ENCODE results near the gene SDK1. TPM values are rescaled to one million over a fixed set of nuclear protein-coding genes. Genes with fewer than 3 reads are reported as not detected.

Gene SDK1
- total RNA-seq, 1 donor from 2014 or later = 37.6 TPM

GRCh38 chr7:4245866-4246470 lies 944.9 kb downstream of the SDK1 start:
- Mint-ChIP-seq H3K36me3 (ENCODE audit: insufficient read depth) (peaks cover 23% of the 10 kb centered on the region), H3K4me1 (ENCODE audit: low read depth) (no peaks in the 10 kb centered on the region), H3K4me3 (ENCODE audit: low read depth) (no peak overlapping the region), H3K9me3 (ENCODE audit: low read depth) (no peaks in the 10 kb centered on the region), H3K27me3 (no peaks in the 10 kb centered on the region), H3K27ac (no peak overlapping the region)
- no peak for DNase-seq (ENCODE audit: low spot score, unreplicated experiment)
- no peak for TF ChIP-seq CTCF (IDR thresholded peaks at IDR 0.05; ENCODE audit: unreplicated experiment)

- TF ChIP-seq CTCF (IDR thresholded peaks at IDR 0.05; ENCODE audit: unreplicated experiment) = no peak
- Mint-ChIP-seq H3K4me1 (ENCODE audit: low read depth) (no peaks in the 10 kb centered on the region), H3K9me3 (ENCODE audit: low read depth) (peaks cover 4% of the 10 kb centered on the region), H3K27me3 (no peaks in the 10 kb centered on the region), H3K4me3 (ENCODE audit: low read depth) (no peak overlapping the region), H3K27ac (peak overlapping the region; percentile 56), H3K36me3 (ENCODE audit: insufficient read depth) (peaks cover 27% of the 10 kb centered on the region)
- no peak for DNase-seq (ENCODE audit: low spot score, unreplicated experiment)
Observed at GRCh38 chr7:4246536-4246935, 945.5 kb downstream of the SDK1 start.

GRCh38 chr7:4247106-4247876 lies 946.2 kb downstream of the SDK1 start:
- Mint-ChIP-seq H3K27ac (no peak overlapping the region), H3K27me3 (no peaks in the 10 kb centered on the region), H3K4me3 (ENCODE audit: low read depth) (no peak overlapping the region), H3K36me3 (ENCODE audit: insufficient read depth) (peaks cover 23% of the 10 kb centered on the region), H3K4me1 (ENCODE audit: low read depth) (no peaks in the 10 kb centered on the region), H3K9me3 (ENCODE audit: low read depth) (peaks cover 4% of the 10 kb centered on the region)
- TF ChIP-seq CTCF (IDR thresholded peaks at IDR 0.05; ENCODE audit: unreplicated experiment) = no peak
- no peak for DNase-seq (ENCODE audit: low spot score, unreplicated experiment)

- TF ChIP-seq CTCF (IDR thresholded peaks at IDR 0.05; ENCODE audit: unreplicated experiment) = no peak
- Mint-ChIP-seq H3K4me1 (ENCODE audit: low read depth) (no peaks in the 10 kb centered on the region), H3K36me3 (ENCODE audit: insufficient read depth) (peaks cover 22% of the 10 kb centered on the region), H3K9me3 (ENCODE audit: low read depth) (peaks cover 4% of the 10 kb centered on the region), H3K4me3 (ENCODE audit: low read depth) (no peak overlapping the region), H3K27ac (no peak overlapping the region), H3K27me3 (no peaks in the 10 kb centered on the region)
- DNase-seq (ENCODE audit: low spot score, unreplicated experiment) = no peak
Observed at GRCh38 chr7:4248295-4248694, 947.2 kb downstream of the SDK1 start.

- Mint-ChIP-seq H3K4me1 (ENCODE audit: low read depth) (no peaks in the 10 kb centered on the region), H3K27ac (no peak overlapping the region), H3K36me3 (ENCODE audit: insufficient read depth) (peaks cover 17% of the 10 kb centered on the region), H3K9me3 (ENCODE audit: low read depth) (peaks cover 4% of the 10 kb centered on the region), H3K4me3 (ENCODE audit: low read depth) (no peak overlapping the region), H3K27me3 (no peaks in the 10 kb centered on the region)
- no peak for DNase-seq (ENCODE audit: low spot score, unreplicated experiment)
- TF ChIP-seq CTCF (IDR thresholded peaks at IDR 0.05; ENCODE audit: unreplicated experiment) = no peak
Observed at GRCh38 chr7:4249241-4249640, 948.2 kb downstream of the SDK1 start.
